Chondrocyte (in vitro differentiated cells): ENCODE results near the gene WASF1. TPM values are rescaled to one million over a fixed set of nuclear protein-coding genes. Genes with fewer than 3 reads are reported as not detected.

Experiments
- DNase-seq: peaks from one replicate; pipeline ENCODE4 v3.0.0; 2021; ENCODE audit warnings: mixed read lengths, low spot score
- H3K27ac Mint-ChIP-seq: one replicate; pipeline ENCODE4 v1.8.0; 2021; ENCODE audit warnings: mild to moderate bottlenecking, moderate library complexity, mixed read lengths; ENCODE audit not compliant: unreplicated experiment
- H3K27me3 Mint-ChIP-seq: 2 replicates; pipeline ENCODE4 v1.8.0; 2021; ENCODE audit warnings: low read depth, mixed read lengths
- H3K36me3 Mint-ChIP-seq: 2 replicates; pipeline ENCODE4 v1.8.0; 2021; ENCODE audit warnings: low read depth, mixed read lengths
- H3K4me1 Mint-ChIP-seq: 2 replicates; pipeline ENCODE4 v1.8.0; 2021; ENCODE audit warnings: low read depth, mild to moderate bottlenecking, mixed read lengths
- H3K4me3 Mint-ChIP-seq: one replicate; pipeline ENCODE4 v1.8.0; 2021; ENCODE audit warnings: mild to moderate bottlenecking, moderate library complexity, mixed read lengths; ENCODE audit not compliant: unreplicated experiment
- H3K9me3 Mint-ChIP-seq: 2 replicates; pipeline ENCODE4 v1.8.0; 2021; ENCODE audit warnings: low read depth, mixed read lengths
- CTCF ChIP-seq: fragments of 200-600 bp; sonication (generic); IDR thresholded peaks from 2 replicates; pipeline ENCODE4 v1.5.0; 2021; ENCODE audit warnings: antibody characterized with exemption, mild to moderate bottlenecking, moderate library complexity
- total RNA-seq: library from RNA; stranded (reverse); gene quantifications from 3 replicates; pipeline ENCODE4 v1.2.1, GENCODE V29; 2021

WASF1 gene
- total RNA-seq, 1 donor from 2014 or later = 22.9 TPM

DNA sequence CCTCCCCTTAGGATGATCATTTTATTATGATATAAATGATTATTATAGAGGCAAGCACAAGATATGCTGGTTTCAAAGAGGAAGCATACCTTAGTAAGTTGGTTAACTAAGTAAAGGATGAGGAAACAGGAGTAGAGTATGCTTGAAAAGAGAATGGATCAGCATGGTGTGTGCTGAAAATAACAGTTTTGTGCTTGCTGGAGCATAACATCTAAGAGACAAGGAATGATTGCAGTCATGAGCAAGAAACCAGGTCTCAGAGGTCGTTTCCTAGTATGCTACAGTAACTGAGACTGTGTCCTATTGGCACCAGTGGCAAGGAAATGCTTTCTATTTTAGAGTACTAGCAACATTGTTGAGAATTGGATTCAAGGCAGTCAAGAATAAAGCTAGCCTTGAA is 34.9 kb upstream of the WASF1 start:
- Mint-ChIP-seq H3K9me3 (no peaks in the 10 kb centered on the region), H3K4me1 (no peaks in the 10 kb centered on the region), H3K36me3 (peaks cover 26% of the 10 kb centered on the region), H3K4me3 (no peak overlapping the region), H3K27ac (no peak overlapping the region), H3K27me3 (no peaks in the 10 kb centered on the region)
- TF ChIP-seq CTCF = no peak
- DNase-seq = no peak

DNA sequence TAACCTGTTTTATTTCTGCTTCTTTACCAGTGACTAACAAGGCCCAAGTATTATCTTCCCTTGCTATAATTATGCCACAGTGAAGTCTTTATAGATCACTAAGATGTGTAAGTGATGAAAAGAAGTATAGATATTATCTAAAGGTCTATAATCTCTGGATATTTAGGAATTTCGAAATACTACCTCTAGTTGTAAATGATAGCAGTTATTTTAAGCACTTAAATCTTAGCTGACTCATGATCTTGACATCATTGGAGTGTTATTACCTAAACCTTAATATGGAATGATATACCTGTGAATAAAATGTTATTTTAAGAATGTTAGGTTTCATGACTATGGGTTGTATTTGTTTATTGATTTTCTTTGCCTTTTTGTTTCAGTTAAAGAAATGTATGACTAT is 32.3 kb upstream of the WASF1 start:
- DNase-seq = no peak
- no peaks in the 10 kb centered on the region for H3K27me3 Mint-ChIP-seq
- H3K27ac Mint-ChIP-seq = no peak overlapping the region
- TF ChIP-seq CTCF = no peak
- no peak overlapping the region for H3K4me3 Mint-ChIP-seq
- H3K4me1 Mint-ChIP-seq = no peaks in the 10 kb centered on the region
- peaks cover 26% of the 10 kb centered on the region for H3K36me3 Mint-ChIP-seq
- no peaks in the 10 kb centered on the region for H3K9me3 Mint-ChIP-seq

GRCh38 chr6:110207652-110208051 is 28.2 kb upstream of the WASF1 start:
- no peak overlapping the region for H3K4me3 Mint-ChIP-seq
- no peaks in the 10 kb centered on the region for H3K27me3 Mint-ChIP-seq
- H3K36me3 Mint-ChIP-seq = peaks cover 12% of the 10 kb centered on the region
- TF ChIP-seq CTCF = no peak
- no peak for DNase-seq
- H3K4me1 Mint-ChIP-seq = no peaks in the 10 kb centered on the region
- no peaks in the 10 kb centered on the region for H3K9me3 Mint-ChIP-seq
- H3K27ac Mint-ChIP-seq = no peak overlapping the region

GRCh38 chr6:110201151-110201884 is 21.8 kb upstream of the WASF1 start:
- no peak for DNase-seq
- TF ChIP-seq CTCF = no peak
- Mint-ChIP-seq H3K9me3 (no peaks in the 10 kb centered on the region), H3K4me3 (no peak overlapping the region), H3K36me3 (no peaks in the 10 kb centered on the region), H3K4me1 (peaks cover 5% of the 10 kb centered on the region), H3K27me3 (no peaks in the 10 kb centered on the region), H3K27ac (no peak overlapping the region)

DNA sequence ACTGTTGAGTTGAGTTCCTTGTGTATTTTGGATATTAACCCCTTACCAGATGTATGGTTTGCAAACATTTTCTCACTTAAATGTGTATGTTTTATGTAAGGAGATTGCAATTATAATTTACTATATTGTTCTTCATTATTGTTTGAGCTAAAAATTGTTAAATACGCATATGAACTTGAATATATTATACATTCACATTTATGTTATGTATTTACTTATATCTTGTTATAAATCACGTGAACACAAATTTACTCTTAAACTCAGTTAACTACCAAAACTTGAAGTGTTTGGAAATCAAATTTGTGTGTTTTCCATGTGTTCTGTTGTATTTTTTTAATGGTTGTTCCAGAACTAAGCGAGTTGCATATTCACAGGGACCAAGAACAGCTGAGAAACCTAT is 19.1 kb upstream of the WASF1 start:
- peaks cover 5% of the 10 kb centered on the region for H3K36me3 Mint-ChIP-seq
- DNase-seq = no peak
- H3K4me1 Mint-ChIP-seq = peaks cover 5% of the 10 kb centered on the region
- H3K27me3 Mint-ChIP-seq = no peaks in the 10 kb centered on the region
- no peak overlapping the region for H3K27ac Mint-ChIP-seq
- no peak for TF ChIP-seq CTCF
- no peak overlapping the region for H3K4me3 Mint-ChIP-seq
- no peaks in the 10 kb centered on the region for H3K9me3 Mint-ChIP-seq
